ENCODE data around the gene SYNGR3.

DNA sequence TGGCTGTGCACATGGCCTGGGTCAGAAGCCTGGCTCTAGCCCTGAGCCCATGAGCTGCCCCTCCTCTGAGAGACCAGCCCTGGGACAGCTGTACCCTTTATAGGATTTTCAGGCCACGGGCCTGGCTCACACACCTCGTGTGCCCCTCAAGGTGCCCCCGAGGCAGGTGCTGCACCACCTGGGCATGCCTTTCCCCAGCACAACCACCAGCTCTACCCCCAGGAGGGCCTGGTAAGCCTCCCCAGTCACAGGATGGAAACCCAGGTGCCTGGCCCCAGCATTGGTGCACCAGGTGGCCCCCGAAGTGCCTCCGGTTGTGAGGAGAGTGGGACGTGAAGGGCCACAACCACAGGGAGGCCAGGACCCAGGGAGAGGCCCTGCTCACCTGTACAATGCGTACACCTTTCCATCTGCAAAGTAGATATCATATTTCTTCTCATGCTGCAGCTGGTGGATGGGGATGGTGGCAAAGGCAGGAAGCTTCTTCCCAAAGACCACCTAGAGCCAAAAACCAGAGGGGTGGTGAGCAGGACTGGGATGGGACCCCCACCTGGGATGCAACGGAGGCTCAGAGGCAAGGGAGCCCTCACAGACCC, 13.6 kb downstream of the SYNGR3 start:
- TF ChIP-seq, protein P1, sequence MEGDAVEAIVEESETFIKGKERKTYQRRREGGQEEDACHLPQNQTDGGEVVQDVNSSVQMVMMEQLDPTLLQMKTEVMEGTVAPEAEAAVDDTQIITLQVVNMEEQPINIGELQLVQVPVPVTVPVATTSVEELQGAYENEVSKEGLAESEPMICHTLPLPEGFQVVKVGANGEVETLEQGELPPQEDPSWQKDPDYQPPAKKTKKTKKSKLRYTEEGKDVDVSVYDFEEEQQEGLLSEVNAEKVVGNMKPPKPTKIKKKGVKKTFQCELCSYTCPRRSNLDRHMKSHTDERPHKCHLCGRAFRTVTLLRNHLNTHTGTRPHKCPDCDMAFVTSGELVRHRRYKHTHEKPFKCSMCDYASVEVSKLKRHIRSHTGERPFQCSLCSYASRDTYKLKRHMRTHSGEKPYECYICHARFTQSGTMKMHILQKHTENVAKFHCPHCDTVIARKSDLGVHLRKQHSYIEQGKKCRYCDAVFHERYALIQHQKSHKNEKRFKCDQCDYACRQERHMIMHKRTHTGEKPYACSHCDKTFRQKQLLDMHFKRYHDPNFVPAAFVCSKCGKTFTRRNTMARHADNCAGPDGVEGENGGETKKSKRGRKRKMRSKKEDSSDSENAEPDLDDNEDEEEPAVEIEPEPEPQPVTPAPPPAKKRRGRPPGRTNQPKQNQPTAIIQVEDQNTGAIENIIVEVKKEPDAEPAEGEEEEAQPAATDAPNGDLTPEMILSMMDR (IDR thresholded peaks at IDR 0.05), result no peak
- no peak for TF ChIP-seq POLR2A (IDR thresholded peaks at IDR 0.05)
